Measurements from ENCODE around the gene TSPAN18.
A peak's percentile ranks its signal among the peaks of the same experiment; 100 is the strongest.

TSPAN18 gene

DNA sequence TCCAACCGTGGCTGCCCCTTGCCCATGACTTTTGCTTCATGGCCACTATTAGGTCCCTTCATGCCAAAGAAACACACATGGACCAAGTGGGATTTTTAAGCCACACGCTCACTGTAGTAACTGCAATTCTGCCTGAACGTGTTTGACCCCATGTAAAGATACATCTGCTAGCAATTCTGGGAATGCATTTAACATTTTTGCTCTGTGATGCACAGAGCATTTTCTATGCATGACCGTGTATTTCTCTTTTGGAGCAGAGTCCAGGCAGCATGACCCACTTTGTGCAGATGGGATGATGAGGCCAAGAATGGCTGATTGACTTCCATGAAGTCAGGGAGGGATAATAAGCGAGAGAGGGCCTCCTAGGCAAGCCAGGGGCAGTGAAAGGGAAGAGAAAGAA, 115.5 kb downstream of the TSPAN18 start:
- Histone ChIP-seq H3K36me3 (replicated peaks) (no peaks in the 10 kb centered on the region), H3K27ac (no peak overlapping the region), H3K4me3 (ENCODE audit: low read depth, low read length) (no peak overlapping the region), H3K27me3 (replicated peaks) (peaks cover 8% of the 10 kb centered on the region)
- in situ Hi-C loops (cut with HindIII; ENCODE audit: low pct_ligation_motif_present, low sequenced_read_pairs): no loop called here
- TF ChIP-seq, protein P1, sequence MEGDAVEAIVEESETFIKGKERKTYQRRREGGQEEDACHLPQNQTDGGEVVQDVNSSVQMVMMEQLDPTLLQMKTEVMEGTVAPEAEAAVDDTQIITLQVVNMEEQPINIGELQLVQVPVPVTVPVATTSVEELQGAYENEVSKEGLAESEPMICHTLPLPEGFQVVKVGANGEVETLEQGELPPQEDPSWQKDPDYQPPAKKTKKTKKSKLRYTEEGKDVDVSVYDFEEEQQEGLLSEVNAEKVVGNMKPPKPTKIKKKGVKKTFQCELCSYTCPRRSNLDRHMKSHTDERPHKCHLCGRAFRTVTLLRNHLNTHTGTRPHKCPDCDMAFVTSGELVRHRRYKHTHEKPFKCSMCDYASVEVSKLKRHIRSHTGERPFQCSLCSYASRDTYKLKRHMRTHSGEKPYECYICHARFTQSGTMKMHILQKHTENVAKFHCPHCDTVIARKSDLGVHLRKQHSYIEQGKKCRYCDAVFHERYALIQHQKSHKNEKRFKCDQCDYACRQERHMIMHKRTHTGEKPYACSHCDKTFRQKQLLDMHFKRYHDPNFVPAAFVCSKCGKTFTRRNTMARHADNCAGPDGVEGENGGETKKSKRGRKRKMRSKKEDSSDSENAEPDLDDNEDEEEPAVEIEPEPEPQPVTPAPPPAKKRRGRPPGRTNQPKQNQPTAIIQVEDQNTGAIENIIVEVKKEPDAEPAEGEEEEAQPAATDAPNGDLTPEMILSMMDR (IDR thresholded peaks at IDR 0.05; ENCODE audit: low read depth, low read length, missing control alignments): no peak
- peak; percentile 78 for DNase-seq

DNA sequence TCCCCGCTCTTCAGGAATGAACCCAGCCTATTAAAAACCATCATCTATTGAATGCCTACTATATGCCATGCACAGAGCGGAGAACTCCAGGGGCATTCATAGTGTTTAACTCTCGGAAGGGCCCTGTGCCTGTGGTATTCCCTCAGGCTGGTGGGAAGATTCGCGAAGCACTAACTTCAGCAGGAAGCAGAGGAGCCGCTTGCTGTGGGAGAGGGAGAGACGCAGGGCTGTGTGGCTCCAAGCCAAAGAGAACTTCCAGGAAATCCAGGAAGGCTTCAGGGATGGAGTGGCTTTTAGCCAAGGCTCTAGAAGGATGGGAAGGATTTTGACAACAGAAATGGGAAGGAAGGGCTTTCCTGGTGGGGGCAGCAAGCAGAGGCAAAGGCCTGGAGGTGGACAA, 120.1 kb downstream of the TSPAN18 start:
- Histone ChIP-seq H3K27me3 (replicated peaks) (peaks cover 37% of the 10 kb centered on the region), H3K27ac (no peak overlapping the region), H3K4me3 (ENCODE audit: low read depth, low read length) (no peak overlapping the region), H3K36me3 (replicated peaks) (no peaks in the 10 kb centered on the region)
- in situ Hi-C loops (cut with HindIII; ENCODE audit: low pct_ligation_motif_present, low sequenced_read_pairs): no loop called here
- DNase-seq: no peak
- TF ChIP-seq, protein P1 (IDR thresholded peaks at IDR 0.05; ENCODE audit: low read depth, low read length, missing control alignments): no peak

DNA sequence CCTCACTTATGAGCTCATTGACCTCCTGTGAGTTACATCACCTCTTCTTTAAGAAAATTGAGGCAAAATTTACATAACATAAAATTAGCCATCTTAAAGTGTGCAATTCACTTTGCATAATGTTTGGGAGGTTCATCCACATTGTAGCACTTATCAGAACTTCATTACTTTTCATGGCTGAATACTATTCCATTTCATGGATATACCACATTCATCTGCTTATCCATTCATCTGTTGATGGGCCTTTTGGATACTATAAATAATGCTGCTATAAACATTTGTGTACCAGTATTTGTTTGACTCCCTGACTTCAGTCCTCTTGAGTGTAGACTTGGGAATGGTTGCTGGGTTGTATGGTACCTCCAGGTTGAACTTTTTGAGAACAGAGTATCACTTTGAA, 120.6 kb downstream of the TSPAN18 start:
- Histone ChIP-seq H3K4me3 (ENCODE audit: low read depth, low read length) (no peak overlapping the region), H3K27ac (no peak overlapping the region), H3K36me3 (replicated peaks) (no peaks in the 10 kb centered on the region), H3K27me3 (replicated peaks) (peaks cover 41% of the 10 kb centered on the region)
- TF ChIP-seq, protein P1 (IDR thresholded peaks at IDR 0.05; ENCODE audit: low read depth, low read length, missing control alignments): no peak
- DNase-seq: no peak
- in situ Hi-C loops (cut with HindIII; ENCODE audit: low pct_ligation_motif_present, low sequenced_read_pairs): no loop called here

DNA sequence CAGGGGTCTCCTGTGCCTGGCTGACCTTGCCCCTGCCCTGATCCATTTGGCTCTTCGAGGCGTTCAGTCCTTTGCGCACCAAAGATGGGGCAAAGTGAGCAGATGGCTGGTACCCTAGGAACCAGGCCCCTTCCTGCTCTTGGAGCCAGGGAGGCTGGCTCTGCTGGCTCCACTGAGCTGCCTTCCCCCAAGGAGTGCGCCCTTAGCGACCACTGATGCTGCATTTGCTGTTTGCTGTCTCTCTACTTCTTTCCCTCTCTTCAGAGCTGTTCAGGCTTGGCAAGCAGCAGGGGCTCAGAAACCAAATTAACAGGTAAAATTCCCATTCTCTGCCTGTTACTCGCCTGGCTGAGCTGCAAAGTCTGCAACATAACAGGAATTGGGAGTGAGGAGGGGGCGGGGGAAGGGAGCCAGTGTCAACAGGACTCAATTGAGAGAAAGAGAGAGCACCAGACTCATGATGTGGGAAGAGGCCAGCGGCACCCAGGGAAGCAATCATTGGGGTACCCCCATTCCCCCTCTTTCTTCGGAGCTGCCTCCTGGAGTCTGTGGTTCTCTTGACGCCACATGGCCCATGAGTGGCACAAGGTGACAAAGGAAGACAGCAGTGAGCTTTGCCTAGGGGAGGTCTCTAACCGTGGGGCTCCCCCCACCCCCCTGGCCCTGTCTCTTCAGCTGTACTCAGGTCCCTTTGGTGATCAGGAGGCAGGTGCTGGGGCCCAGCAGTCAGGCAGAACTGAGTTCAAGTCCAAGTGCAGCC, 121.6 kb downstream of the TSPAN18 start:
- H3K4me3 ChIP-seq (ENCODE audit: low read depth, low read length): no peak overlapping the region
- no peaks in the 10 kb centered on the region for H3K36me3 ChIP-seq (replicated peaks)
- no peak for DNase-seq
- in situ Hi-C loops (cut with HindIII; ENCODE audit: low pct_ligation_motif_present, low sequenced_read_pairs): no loop called here
- TF ChIP-seq, protein P1 (IDR thresholded peaks at IDR 0.05; ENCODE audit: low read depth, low read length, missing control alignments): no peak
- H3K27ac ChIP-seq: no peak overlapping the region
- H3K27me3 ChIP-seq (replicated peaks): peaks cover 43% of the 10 kb centered on the region

DNA sequence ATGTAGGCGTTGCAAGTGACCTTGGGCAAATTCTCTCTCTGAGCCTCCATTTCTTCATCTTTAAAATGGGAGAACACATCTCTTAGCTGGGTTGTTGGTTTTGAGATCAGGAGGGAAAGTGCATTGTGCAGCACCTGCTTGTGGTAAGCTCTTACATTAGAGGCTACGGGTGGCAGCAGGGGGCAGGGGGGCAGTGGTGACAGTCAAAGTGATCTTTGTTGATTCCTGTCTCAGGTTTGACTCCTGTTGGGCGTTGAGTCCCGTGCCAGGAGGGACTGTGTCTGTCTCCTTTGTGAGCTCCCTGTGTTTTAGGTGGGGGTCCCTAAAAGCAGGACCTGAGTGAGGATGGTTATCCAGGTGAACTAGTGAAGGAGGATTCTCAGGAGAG, 122.2 kb downstream of the TSPAN18 start:
- Histone ChIP-seq H3K27me3 (replicated peaks) (peaks cover 43% of the 10 kb centered on the region), H3K4me3 (ENCODE audit: low read depth, low read length) (no peak overlapping the region), H3K27ac (no peak overlapping the region), H3K36me3 (replicated peaks) (no peaks in the 10 kb centered on the region)
- in situ Hi-C loops (cut with HindIII; ENCODE audit: low pct_ligation_motif_present, low sequenced_read_pairs): no loop called here
- TF ChIP-seq, protein P1 (IDR thresholded peaks at IDR 0.05; ENCODE audit: low read depth, low read length, missing control alignments): no peak
- no peak for DNase-seq

DNA sequence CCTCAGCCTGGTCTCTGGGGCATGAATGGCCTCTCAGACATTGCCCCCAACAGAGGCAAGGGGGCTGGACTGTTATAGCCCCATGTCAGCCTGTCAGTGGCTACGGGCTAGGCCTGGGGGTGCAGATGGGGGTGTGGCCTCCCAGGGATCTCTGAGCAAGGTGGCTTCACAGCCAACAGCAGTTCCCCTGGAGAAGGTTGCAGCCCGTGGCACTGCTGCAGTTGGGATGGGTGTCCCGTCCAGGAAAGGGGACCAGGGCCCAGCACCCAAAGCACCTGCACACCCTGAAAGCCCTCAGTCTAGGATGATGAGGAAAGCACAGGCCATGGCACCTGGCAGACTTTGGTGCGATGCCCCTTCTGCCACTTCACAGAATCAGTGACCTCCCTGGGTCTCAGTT, 122.7 kb downstream of the TSPAN18 start:
- TF ChIP-seq, protein P1 (IDR thresholded peaks at IDR 0.05; ENCODE audit: low read depth, low read length, missing control alignments): no peak
- Histone ChIP-seq H3K4me3 (ENCODE audit: low read depth, low read length) (no peak overlapping the region), H3K36me3 (replicated peaks) (no peaks in the 10 kb centered on the region), H3K27ac (no peak overlapping the region), H3K27me3 (replicated peaks) (peaks cover 45% of the 10 kb centered on the region)
- no peak for DNase-seq
- in situ Hi-C loops (cut with HindIII; ENCODE audit: low pct_ligation_motif_present, low sequenced_read_pairs): no loop called here

Data from brain microvascular endothelial cell (primary cell).